Thyroid gland (tissue), 4 donors: ENCODE results near the gene PPIP5K1. TPM values are rescaled to one million over a fixed set of nuclear protein-coding genes. Genes with fewer than 3 reads are reported as not detected.

Experiments
- DNase-seq, 2 donors: peaks; one replicate each; pipeline ENCODE4 v3.0.0-alpha.2; 2019
- H3K27ac ChIP-seq, 3 donors: fragments of 200-600 bp; sonication (generic); 1 replicate in 2 of 3; 2 replicates in 1 of 3; pipeline ENCODE4 v1.5.1; 2016 to 2019; ENCODE audit warnings: mild to moderate bottlenecking in 1 of 3, moderate library complexity in 1 of 3
- H3K27me3 ChIP-seq: fragments of 200-600 bp; sonication (generic); one replicate; pipeline ENCODE4 v1.5.1; 2019
- H3K36me3 ChIP-seq, 2 donors: fragments of 200-600 bp; sonication (generic); one replicate each; pipeline ENCODE4 v1.5.1; 2016 to 2019
- H3K4me1 ChIP-seq, 2 donors: fragments of 200-600 bp; sonication (generic); one replicate each; pipeline ENCODE4 v1.5.1; 2017 to 2019
- H3K4me3 ChIP-seq, 3 donors: fragments of 200-600 bp; sonication (generic); replicated peaks in 1 of 3; 1 replicate in 2 of 3; 2 replicates in 1 of 3; pipeline ENCODE4 v1.5.1; 2016; ENCODE audit warnings: mild to moderate bottlenecking in 1 of 3
- H3K9me3 ChIP-seq: fragments of 200-600 bp; sonication (generic); one replicate; pipeline ENCODE4 v1.5.1; 2017
- POLR2A ChIP-seq, 2 donors: fragments of 450-650 bp; IDR thresholded peaks; one replicate each; pipeline ENCODE4 v1.6.1; 2017; ENCODE audit warnings: antibody characterized with exemption in 2 of 2, mild to moderate bottlenecking in 2 of 2, moderate library complexity in 1 of 2
- WGBS, 2 donors: methylation state at CpG; one replicate each; pipeline ENCODE4 v1.1.5; 2017; 5-methylcytosine and 5-hydroxymethylcytosine counted together
- intact Hi-C: fragments of 100-400 bp; cut with DNase I; formaldehyde crosslinking; loops from one replicate; pipeline ENCODE4 v1.15.1; 2023
- total RNA-seq, 4 donors: library from RNA; depleted of rRNA; stranded (reverse); fragments of >200 nt; gene quantifications; one replicate each; pipeline ENCODE4 v1.2.3, GENCODE V29; 2016
- TF ChIP-seq, protein P1 (sequence below), 6 experiments: fragments of 200-600 bp in 3 of 6; fragments of 450-650 bp in 3 of 6; sonication (generic) in 3 of 6; IDR thresholded peaks; one replicate each; pipeline ENCODE4 v1.5.1; 2016 to 2019; ENCODE audit warnings: antibody characterized with exemption in 6 of 6, mild to moderate bottlenecking in 2 of 6, inconsistent platforms in 1 of 6, moderate library complexity in 1 of 6

The PPIP5K1 gene
- total RNA-seq, 4 donors from 2014 or later = 26.3 to 107 (median 52.3) TPM

DNA sequence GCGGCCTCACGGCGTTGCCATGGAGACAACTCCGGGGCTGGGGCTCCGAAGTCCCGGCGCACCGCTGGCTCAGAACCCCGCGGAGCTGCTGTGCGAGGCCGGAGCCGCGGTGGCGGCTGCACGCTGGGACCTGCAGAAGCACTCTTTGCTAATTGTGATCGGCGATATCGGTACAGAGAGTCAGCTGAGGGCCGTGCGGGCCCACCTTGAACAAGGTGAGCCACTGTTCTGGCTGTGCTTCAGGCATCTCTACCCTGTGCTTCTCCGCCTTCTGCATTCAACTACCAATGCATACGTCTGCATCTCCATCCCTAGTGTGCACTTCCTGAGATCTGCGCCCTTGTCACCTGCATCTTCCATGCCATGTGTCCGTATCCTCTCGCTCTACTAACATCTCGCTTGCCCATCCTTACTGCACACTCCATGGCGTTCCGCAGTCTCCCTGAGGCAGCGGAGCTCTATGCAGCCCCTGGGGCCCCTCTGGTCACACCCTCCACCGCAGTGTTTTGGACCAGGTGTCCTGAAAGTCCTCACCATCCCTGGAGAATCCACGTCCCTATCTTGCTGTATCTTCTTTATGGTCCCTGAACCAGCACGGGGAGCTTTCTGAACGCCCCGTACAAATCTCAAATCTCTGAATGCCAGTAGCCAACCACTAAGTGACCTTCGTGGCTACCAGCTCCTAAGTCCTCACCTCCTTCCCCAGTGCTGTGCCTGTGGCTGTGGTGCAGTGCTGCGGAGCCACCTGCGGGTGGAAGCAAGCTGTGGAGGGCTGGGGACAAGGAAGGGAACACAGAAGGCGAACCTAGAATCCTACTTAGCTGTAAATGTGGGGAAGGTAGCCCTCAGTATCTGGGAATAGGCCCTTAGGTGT is 78.8 kb downstream of the PPIP5K1 start:
- DNase-seq = peak in 1 of 2 donors; percentile 15
- 15 to 16% methylated on average over 23 to 36 of the region's 39 CpGs for WGBS, 2 donors
- Histone ChIP-seq H3K4me1 (peaks cover 7 to 11% of the 10 kb centered on the region in 2 donors), H3K27ac (no peak overlapping the region), H3K27me3 (no peaks in the 10 kb centered on the region), H3K9me3 (no peaks in the 10 kb centered on the region), H3K36me3 (no peaks in the 10 kb centered on the region), H3K4me3 (peak overlapping the region in 2 of 3 donors; percentile 26 to 32)
- no peak for TF ChIP-seq POLR2A (IDR thresholded peaks at IDR 0.05)
- TF ChIP-seq, protein P1, sequence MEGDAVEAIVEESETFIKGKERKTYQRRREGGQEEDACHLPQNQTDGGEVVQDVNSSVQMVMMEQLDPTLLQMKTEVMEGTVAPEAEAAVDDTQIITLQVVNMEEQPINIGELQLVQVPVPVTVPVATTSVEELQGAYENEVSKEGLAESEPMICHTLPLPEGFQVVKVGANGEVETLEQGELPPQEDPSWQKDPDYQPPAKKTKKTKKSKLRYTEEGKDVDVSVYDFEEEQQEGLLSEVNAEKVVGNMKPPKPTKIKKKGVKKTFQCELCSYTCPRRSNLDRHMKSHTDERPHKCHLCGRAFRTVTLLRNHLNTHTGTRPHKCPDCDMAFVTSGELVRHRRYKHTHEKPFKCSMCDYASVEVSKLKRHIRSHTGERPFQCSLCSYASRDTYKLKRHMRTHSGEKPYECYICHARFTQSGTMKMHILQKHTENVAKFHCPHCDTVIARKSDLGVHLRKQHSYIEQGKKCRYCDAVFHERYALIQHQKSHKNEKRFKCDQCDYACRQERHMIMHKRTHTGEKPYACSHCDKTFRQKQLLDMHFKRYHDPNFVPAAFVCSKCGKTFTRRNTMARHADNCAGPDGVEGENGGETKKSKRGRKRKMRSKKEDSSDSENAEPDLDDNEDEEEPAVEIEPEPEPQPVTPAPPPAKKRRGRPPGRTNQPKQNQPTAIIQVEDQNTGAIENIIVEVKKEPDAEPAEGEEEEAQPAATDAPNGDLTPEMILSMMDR (IDR thresholded peaks at IDR 0.05) = no peak
- intact Hi-C loops = no loop called here

DNA sequence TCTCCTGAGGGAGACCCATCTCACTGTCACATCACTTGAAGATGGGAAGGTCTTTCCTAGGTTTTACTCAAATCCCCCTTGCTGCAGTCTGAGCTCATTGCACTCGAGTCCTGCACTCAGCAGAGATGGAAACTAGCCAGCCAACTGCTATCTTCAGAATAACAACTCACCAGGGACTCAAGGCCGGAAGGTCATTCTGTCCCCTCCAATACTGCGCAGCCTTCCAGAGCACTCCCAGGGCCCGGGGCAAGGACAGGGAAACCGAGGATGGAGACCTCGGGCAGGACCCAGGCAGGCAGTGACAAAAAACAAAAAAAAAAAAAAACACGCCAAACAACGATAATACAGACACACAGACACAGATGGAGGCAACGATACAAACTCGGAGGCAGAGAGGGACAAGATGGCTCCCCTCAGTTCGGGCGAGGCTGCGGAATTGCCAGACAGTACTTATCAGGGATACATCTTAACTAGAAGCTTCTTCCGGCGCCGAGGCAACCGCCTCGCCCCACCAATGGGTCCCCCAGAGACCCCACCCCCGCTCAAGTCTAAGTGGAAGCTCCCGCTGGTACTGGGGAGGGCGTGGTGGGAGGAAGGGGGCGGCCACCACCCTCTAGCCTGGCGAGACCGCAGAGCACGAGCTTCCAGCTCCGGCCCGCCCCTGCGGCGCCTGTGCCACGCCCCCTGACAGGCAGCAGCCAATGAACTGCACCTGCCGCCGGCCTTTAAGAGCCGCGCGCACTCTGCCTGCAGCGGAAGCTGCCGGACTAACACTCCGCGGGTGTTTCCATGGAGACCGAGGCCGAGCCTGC is 79.6 kb downstream of the PPIP5K1 start:
- peak overlapping the region; percentile 26 to 91 (median 49) for H3K4me3 ChIP-seq
- intact Hi-C loops = no loop called here
- 0% methylated on average over 18 to 32 of the region's 41 CpGs for WGBS, 2 donors
- TF ChIP-seq POLR2A (IDR thresholded peaks at IDR 0.05) = peak in 1 of 2 donors; percentile 62
- TF ChIP-seq, protein P1 (IDR thresholded peaks at IDR 0.05) = peak in 1 of 6 experiments; percentile 35
- H3K27ac ChIP-seq = peak overlapping the region; percentile 17 to 70 (median 62)
- peaks cover 7 to 11% of the 10 kb centered on the region in 2 donors for H3K4me1 ChIP-seq
- no peaks in the 10 kb centered on the region for H3K36me3 ChIP-seq
- peak; percentile 99 to 100 for DNase-seq
- no peaks in the 10 kb centered on the region for H3K27me3 ChIP-seq
- H3K9me3 ChIP-seq = no peaks in the 10 kb centered on the region

DNA sequence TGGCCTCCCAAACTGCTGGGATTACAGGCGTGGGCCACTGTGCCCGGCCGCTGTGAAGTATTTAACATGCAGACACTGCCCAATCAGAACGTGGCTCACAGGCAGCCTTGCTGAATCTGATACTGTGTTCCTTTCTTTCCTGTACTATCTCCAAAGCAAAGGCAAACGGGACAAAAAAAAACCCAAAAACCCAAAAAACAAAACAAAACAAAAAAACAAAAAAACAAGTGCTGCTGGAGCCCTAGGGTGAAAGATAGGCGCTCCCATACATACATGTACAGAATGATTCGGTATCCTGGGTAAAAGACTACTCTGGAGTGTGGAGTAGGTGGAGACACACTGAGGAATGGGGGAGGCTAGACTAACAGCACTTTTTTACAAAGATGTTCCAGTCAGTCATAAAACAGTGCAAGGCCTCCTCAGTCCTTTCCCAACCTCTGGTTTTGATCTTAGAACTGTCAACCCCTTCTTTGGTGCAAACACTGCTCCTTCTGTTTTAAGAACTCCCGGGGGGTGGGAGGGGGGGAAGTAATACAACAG is 80.3 kb downstream of the PPIP5K1 start:
- Histone ChIP-seq H3K4me1 (peaks cover 7 to 11% of the 10 kb centered on the region in 2 donors), H3K27ac (peak overlapping the region; percentile 17 to 70 (median 62)), H3K27me3 (no peaks in the 10 kb centered on the region), H3K36me3 (no peaks in the 10 kb centered on the region), H3K9me3 (no peaks in the 10 kb centered on the region), H3K4me3 (peak overlapping the region in 1 of 3 donors; percentile 26)
- intact Hi-C loops = no loop called here
- DNase-seq = no peak
- WGBS, 2 donors = 52 to 54% methylated on average over 8 of the region's 8 CpGs
- TF ChIP-seq POLR2A (IDR thresholded peaks at IDR 0.05) = no peak
- TF ChIP-seq, protein P1 (IDR thresholded peaks at IDR 0.05) = no peak

DNA sequence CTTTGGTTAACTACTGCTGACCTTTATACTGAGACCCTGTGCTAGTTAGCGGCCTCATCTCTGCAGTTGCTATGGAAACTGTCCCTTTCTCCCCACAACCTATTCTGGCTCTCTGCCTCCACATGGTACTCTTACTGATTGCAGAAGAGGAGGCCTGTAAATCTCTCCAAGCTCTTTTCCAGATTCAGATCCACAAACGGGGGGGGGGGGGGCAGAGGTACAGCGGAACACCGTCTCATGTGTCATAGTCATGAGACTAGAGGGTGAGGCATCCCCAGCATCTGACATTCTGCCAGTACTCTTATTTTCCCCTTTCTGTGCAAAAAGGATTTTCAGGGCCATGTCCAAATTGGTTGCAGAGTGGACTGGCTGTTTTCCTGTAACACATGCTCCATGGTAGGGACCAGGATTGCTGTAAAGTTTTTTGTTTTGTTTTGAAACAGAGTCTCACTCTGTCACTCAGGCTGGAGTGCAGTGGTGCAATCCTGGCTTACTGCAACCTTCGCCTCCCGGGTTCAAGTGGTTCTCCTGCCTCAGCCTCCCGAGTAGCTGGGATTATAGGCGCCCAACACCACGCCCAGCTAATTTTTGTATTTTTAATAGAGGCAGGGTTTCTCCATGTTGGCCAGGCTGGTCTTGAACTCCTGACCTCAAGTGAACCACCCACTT is 80.9 kb downstream of the PPIP5K1 start:
- DNase-seq = no peak
- Histone ChIP-seq H3K4me1 (peaks cover 7 to 11% of the 10 kb centered on the region in 2 donors), H3K4me3 (no peak overlapping the region), H3K27ac (peak overlapping the region in 1 of 3 donors; percentile 62), H3K36me3 (no peaks in the 10 kb centered on the region), H3K9me3 (no peaks in the 10 kb centered on the region), H3K27me3 (no peaks in the 10 kb centered on the region)
- WGBS, 2 donors = 60 to 62% methylated on average over 9 of the region's 9 CpGs
- intact Hi-C loops = no loop called here
- TF ChIP-seq POLR2A (IDR thresholded peaks at IDR 0.05) = no peak
- TF ChIP-seq, protein P1 (IDR thresholded peaks at IDR 0.05) = no peak
